Measurements from ENCODE around the gene ZFC3H1.
"Not testable (repeated sequence)": the region's sequence is repeated elsewhere in the genome, so short reads cannot be mapped to it uniquely, and the experiment has no call there.

Gene ZFC3H1

DNA sequence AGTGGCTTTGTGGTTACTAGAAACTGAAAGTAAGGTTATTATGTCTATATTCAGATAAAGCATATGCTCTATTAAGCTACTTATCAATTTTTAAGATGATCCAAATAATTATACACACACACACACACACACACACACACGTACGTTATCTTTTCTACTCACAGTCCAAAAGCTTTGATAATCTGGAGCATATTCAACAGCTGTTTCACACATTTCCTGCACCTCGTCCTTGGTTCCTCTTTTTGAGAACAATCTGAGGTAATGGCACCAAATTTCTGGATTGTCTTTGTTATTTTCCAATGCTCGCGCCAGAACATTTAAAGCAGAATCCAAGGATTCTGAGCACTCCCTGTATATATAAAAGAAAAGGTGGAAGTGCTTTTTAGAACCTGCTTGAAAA lies 37.5 kb downstream of the ZFC3H1 start:
- DNase-seq: no peak

- DNase-seq: no peak
Measured at GRCh38 chr12:71625476-71625875, 38.2 kb downstream of the ZFC3H1 start.

DNA sequence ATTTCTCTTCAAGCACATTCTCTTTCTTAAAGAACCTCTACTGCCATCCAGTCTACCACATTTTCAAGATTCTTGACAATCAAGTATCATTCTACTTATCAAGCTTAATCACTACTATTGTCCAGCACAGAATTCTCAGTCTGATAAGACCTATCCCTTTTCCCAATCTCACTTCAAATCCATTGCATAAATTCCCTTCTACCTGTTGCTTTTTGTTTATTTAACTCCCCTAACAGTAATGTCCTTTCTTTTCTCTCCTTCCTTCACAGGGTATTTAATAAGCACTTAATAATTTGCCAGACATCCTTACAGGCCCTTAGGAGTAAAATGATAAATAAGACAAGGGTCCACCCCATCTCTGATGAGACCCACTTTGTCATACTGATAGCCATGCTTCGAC lies 41.7 kb downstream of the ZFC3H1 start:
- no peak for DNase-seq

GRCh38 chr12:71610031-71610795 lies 53.4 kb downstream of the ZFC3H1 start:
- no peak for DNase-seq

GRCh38 chr12:71607494-71608330 lies 55.9 kb downstream of the ZFC3H1 start:
- no peak for DNase-seq

DNA sequence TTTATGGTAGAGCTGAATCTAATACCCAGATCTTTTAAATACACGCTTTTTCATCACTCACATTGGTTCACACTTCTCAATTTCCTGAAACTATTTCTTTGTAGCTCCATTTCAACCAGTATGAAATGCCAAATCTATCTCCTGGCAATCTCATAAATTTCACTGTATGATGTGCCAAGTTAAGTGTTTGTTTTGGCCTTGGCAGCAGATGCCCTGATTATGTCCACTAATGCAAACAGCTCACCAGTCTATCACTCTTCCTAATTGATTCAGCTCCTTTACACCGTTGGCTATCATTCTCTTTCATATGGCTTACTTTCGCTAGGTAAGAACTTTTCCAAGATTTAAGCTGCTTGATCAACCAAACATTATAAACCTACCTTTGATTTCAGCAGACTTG lies 58.6 kb downstream of the ZFC3H1 start:
- DNase-seq: no peak

- no peak for DNase-seq
Measured at GRCh38 chr12:71602761-71603577, 60.7 kb downstream of the ZFC3H1 start.

DNA sequence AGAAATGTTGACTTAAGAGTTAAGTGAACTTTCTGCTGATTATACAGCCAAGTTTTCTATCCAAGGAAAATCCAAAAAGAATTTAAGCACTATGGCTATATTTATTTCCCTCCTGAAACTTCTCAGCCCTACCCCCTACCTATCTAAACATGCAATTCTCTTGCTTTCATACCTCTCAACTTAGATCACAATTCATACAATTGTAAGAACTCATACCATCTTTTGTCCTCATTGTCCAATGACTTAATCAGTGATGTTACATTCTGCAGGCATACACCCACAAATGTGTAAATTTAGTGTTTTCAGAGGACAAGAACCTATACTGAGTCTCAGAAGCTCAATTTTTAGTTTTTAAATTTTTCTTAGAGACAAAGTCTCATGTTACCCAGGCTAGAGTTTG lies 62.1 kb downstream of the ZFC3H1 start:
- DNase-seq: no peak

GRCh38 chr12:71599210-71599609 lies 64.4 kb downstream of the ZFC3H1 start:
- no peak for DNase-seq

GRCh38 chr12:71594214-71594948 lies 69.3 kb downstream of the ZFC3H1 start:
- DNase-seq: no peak

DNA sequence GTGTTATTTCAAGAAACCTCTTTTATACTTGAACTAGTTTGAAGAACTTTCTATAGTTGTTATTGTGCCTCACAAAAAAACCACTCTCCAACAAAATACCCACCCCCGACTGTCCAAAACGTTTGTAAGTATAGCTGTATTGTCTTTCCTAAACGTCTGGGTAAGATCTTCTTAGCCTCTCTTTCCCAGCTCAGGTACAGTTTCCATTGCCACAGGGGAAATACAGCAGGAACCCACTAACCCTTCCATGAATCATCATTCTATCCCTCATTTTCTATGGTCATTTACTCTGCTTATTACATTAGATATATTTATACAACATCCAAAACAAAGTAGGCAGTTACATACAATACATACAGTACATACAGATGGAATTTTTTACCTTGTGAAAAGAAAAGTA lies 70.8 kb downstream of the ZFC3H1 start:
- no peak for DNase-seq

- no peak for DNase-seq
Measured at GRCh38 chr12:71591601-71592000, 72.0 kb downstream of the ZFC3H1 start.

DNA sequence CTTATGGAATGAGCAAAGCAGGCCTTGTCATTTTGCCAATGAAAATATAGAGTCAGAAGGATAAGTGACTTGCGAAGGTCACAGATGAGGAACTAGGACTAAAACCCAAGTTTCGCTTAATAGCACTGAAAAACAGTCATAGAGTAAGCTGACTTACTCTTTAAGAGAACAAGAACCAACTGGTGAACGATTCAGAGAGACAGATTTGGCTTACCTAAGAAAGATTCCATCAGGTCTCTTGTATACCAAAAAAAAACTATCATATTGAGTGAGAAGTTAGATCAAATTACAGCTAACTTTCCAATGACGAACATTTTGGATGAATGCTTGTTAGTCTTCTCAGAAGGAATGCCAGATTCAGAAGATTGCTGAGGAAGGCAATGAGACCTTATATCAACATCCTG lies 74.2 kb downstream of the ZFC3H1 start:
- no peak for DNase-seq

DNA sequence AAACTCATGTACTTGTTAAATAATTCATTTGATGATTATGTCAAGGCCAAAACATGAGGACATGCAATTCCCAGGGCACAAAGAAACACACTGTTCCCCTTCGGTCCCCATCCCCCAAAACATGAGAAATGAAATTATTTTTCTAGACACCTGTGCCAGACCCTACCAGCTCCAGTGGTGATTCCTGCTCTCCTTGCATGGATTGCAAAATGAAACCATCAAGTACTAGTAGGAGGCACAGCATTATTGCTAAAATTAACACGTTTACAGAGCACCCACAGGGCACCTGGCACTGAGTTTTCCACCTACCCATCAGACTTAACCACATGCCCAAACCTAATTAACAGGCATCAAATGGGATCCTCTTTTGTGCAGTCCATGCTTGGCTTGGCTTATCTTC lies 76.6 kb downstream of the ZFC3H1 start:
- no peak for DNase-seq

DNA sequence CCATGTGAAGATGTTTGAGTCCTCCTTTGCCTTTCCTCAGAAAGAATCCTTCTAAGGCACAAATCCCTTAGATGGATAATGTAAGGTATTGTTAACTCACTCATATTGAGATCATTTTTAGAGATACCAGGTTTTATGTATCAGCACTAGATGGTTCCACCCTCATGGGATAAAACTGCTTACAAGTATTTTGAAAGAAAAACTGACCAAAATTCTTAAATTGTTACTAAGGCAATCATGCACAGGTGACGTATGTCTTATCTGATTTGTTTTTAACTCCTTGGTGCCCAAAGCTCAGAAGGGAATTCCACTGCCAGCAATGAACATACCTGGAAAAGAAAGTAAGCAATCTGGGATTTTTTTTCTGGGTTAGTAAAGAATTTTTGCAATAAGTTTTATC lies 78.4 kb downstream of the ZFC3H1 start:
- no peak for DNase-seq

DNA sequence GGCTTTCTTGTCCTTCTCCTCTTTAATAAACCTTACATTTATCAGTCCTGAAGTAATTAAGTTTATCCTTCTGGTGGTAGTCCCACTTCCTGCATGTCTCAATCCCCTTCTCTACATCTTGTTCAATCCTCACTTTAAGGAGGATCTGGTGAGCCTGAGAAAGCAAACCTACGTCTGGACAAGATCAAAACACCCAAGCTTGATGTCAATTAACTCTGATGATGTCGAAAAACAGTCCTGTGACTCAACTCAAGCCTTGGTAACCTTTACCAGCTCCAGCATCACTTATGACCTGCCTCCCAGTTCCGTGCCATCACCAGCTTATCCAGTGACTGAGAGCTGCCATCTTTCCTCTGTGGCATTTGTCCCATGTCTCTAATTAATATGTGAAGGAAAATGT lies 79.3 kb downstream of the ZFC3H1 start:
- no peak for DNase-seq

- no peak for DNase-seq
Measured at GRCh38 chr12:71582925-71583324, 80.7 kb downstream of the ZFC3H1 start.

GRCh38 chr12:71581206-71581605 lies 82.4 kb downstream of the ZFC3H1 start:
- DNase-seq: no peak

DNA sequence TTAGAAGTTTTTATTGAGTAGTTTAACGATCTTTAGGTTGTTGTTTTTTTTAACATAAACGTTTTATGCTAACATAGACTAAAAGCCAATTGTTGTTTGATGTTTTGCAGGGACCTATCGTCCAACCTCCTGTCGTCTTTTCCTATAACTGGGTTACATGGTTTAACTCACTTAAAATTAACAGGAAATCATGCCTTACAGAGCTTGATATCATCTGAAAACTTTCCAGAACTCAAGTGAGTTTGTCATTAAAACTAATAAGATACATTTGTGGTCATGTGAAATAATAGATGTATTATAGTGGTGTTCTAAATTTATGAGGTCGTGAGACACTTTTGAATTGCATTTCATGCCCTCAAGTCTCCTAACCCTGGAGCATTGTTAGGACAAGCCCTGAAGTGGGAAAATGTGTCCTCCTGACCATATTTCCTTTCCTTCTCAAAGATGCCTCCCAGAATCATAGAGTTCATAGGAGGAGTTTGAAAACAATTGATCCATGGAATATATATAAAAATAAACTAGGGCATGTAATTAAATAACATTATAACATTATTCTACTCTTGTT lies 84.9 kb downstream of the ZFC3H1 start:
- no peak for DNase-seq

- DNase-seq: no peak
Measured at GRCh38 chr12:71576496-71576895, 87.2 kb downstream of the ZFC3H1 start.

GRCh38 chr12:71569885-71570284 lies 93.8 kb downstream of the ZFC3H1 start:
- not testable (repeated sequence) for DNase-seq

DNA sequence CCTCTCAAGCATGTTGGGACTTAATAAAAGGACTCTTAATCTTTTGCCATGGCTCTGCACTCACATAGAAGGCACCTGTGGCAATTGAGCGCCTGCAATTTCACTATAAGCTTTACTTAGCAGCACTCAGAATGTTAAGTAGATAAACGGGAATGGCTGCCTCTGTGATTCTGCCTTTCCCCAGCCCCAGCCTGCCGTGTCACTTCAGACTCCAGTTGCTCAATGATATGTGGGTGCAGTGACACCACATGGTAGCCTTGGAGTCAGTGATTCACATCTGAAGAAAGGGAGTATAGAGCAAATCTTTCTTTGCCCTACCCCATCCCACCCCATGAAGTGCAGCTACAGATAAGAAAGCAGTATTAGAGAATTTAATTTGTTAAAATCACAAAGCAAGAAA lies 96.1 kb downstream of the ZFC3H1 start:
- DNase-seq: no peak
